Type B pancreatic cell (in vitro differentiated cells): ENCODE results near the gene ELF5. TPM values are rescaled to one million over a fixed set of nuclear protein-coding genes. Genes with fewer than 3 reads are reported as not detected.

Experiments used
- DNase-seq: peaks from one replicate; pipeline ENCODE4 v3.0.0; 2021; ENCODE audit warnings: mixed read lengths; ENCODE audit not compliant: unreplicated experiment; ENCODE audit errors: extremely low spot score
- H3K27ac Mint-ChIP-seq: 2 replicates; pipeline ENCODE4 v1.8.0; 2021; ENCODE audit warnings: mild to moderate bottlenecking, mixed read lengths
- H3K27me3 Mint-ChIP-seq: 2 replicates; pipeline ENCODE4 v1.8.0; 2021; ENCODE audit warnings: mixed read lengths
- H3K36me3 Mint-ChIP-seq: 2 replicates; pipeline ENCODE4 v1.8.0; 2021; ENCODE audit warnings: mixed read lengths
- H3K4me1 Mint-ChIP-seq: one replicate; pipeline ENCODE4 v1.8.0; 2021; ENCODE audit warnings: mixed read lengths; ENCODE audit not compliant: unreplicated experiment
- H3K4me3 Mint-ChIP-seq: 2 replicates; pipeline ENCODE4 v1.8.0; 2021; ENCODE audit warnings: mild to moderate bottlenecking, mixed read lengths
- H3K9me3 Mint-ChIP-seq: 2 replicates; pipeline ENCODE4 v1.8.0; 2021; ENCODE audit warnings: mixed read lengths
- CTCF ChIP-seq: fragments of 200-600 bp; sonication (generic); conservative IDR thresholded peaks from 2 replicates; pipeline ENCODE4 v1.5.0; 2021; ENCODE audit warnings: antibody characterized with exemption, mild to moderate bottlenecking
- total RNA-seq: library from RNA; stranded (reverse); gene quantifications from 2 replicates; pipeline ENCODE4 v1.2.1, GENCODE V29; 2021; ENCODE audit warnings: low replicate concordance

The ELF5 gene
- total RNA-seq, 1 donor from 2014 or later, result 19.3 TPM

- Mint-ChIP-seq H3K9me3 (peaks cover 8% of the 10 kb centered on the region), H3K36me3 (no peaks in the 10 kb centered on the region), H3K4me3 (no peak overlapping the region), H3K4me1 (peaks cover 3% of the 10 kb centered on the region), H3K27me3 (peaks cover 5% of the 10 kb centered on the region), H3K27ac (no peak overlapping the region)
- no peak for DNase-seq
- no peak for TF ChIP-seq CTCF
Measured at GRCh38 chr11:34529643-34530042, 16.0 kb upstream of the ELF5 start.

GRCh38 chr11:34528072-34528471 is 14.5 kb upstream of the ELF5 start:
- Mint-ChIP-seq H3K27me3 (peaks cover 2% of the 10 kb centered on the region), H3K9me3 (no peaks in the 10 kb centered on the region), H3K4me1 (peaks cover 9% of the 10 kb centered on the region), H3K4me3 (no peak overlapping the region), H3K36me3 (no peaks in the 10 kb centered on the region), H3K27ac (no peak overlapping the region)
- DNase-seq, result no peak
- no peak for TF ChIP-seq CTCF

- no peak for DNase-seq
- Mint-ChIP-seq H3K27me3 (no peaks in the 10 kb centered on the region), H3K4me3 (no peak overlapping the region), H3K4me1 (peaks cover 13% of the 10 kb centered on the region), H3K9me3 (no peaks in the 10 kb centered on the region), H3K36me3 (no peaks in the 10 kb centered on the region), H3K27ac (no peak overlapping the region)
- no peak for TF ChIP-seq CTCF
Measured at GRCh38 chr11:34525888-34526657, 12.5 kb upstream of the ELF5 start.

GRCh38 chr11:34525098-34525497 is 11.5 kb upstream of the ELF5 start:
- TF ChIP-seq CTCF, result no peak
- H3K4me3 Mint-ChIP-seq, result no peak overlapping the region
- H3K9me3 Mint-ChIP-seq, result no peaks in the 10 kb centered on the region

GRCh38 chr11:34524696-34525095 is 11.1 kb upstream of the ELF5 start:
- H3K4me1 Mint-ChIP-seq, result peaks cover 13% of the 10 kb centered on the region
- H3K36me3 Mint-ChIP-seq, result no peaks in the 10 kb centered on the region
- no peak for TF ChIP-seq CTCF
- no peak for DNase-seq
- H3K27ac Mint-ChIP-seq, result no peak overlapping the region
- H3K4me3 Mint-ChIP-seq, result no peak overlapping the region
- no peaks in the 10 kb centered on the region for H3K9me3 Mint-ChIP-seq
- H3K27me3 Mint-ChIP-seq, result no peaks in the 10 kb centered on the region

More at GRCh38 chr11:34525098-34525497, 11.5 kb upstream of the ELF5 start:
- Mint-ChIP-seq H3K27ac (no peak overlapping the region), H3K36me3 (no peaks in the 10 kb centered on the region), H3K4me1 (peaks cover 13% of the 10 kb centered on the region), H3K27me3 (no peaks in the 10 kb centered on the region)
- no peak for DNase-seq
